NB4 (cell line): Measurements from ENCODE around the gene CDH13.

Experiments
- DNase-seq: peaks from one replicate; pipeline ENCODE4 v3.0.0; 2010; ENCODE audit warnings: low read depth
- H3K4me3 ChIP-seq: one replicate; pipeline ENCODE4 v1.5.1; 2011; ENCODE audit warnings: mild to moderate bottlenecking, low read depth, low read length, moderate library complexity
- CTCF ChIP-seq: IDR thresholded peaks from one replicate; pipeline ENCODE4 v1.5.1; 2012; ENCODE audit warnings: low read depth, low read length
- MAX ChIP-seq: IDR thresholded peaks from 2 replicates; pipeline ENCODE4 v1.6.1; 2011; ENCODE audit warnings: low read depth, low read length
- MYC ChIP-seq: IDR thresholded peaks from 2 replicates; pipeline ENCODE4 v1.6.1; 2011; ENCODE audit warnings: low read depth, low read length
- POLR2A ChIP-seq: IDR thresholded peaks from 2 replicates; pipeline ENCODE4 v1.6.1; 2011; ENCODE audit warnings: mild to moderate bottlenecking; ENCODE audit not compliant: insufficient read length; ENCODE audit errors: extremely low read depth

Gene CDH13

GRCh38 chr16:83561876-83562275 lies 935.1 kb downstream of the CDH13 start:
- peak; percentile 37 for DNase-seq
- no peak for TF ChIP-seq POLR2A
- TF ChIP-seq MAX = no peak
- TF ChIP-seq MYC = no peak
- TF ChIP-seq CTCF = no peak
- H3K4me3 ChIP-seq = no peak overlapping the region

GRCh38 chr16:83568345-83568744 lies 941.6 kb downstream of the CDH13 start:
- H3K4me3 ChIP-seq = no peak overlapping the region
- TF ChIP-seq CTCF (no peak), MAX (no peak), MYC (no peak), POLR2A (no peak)
- DNase-seq = no peak

GRCh38 chr16:83574388-83574787 lies 947.6 kb downstream of the CDH13 start:
- no peak for DNase-seq

GRCh38 chr16:83577078-83577745 lies 950.4 kb downstream of the CDH13 start:
- DNase-seq = no peak
- no peak for TF ChIP-seq MAX
- H3K4me3 ChIP-seq = no peak overlapping the region

More at GRCh38 chr16:83574388-83574787, 947.6 kb downstream of the CDH13 start:
- H3K4me3 ChIP-seq = no peak overlapping the region
- TF ChIP-seq MYC = no peak

GRCh38 chr16:83578171-83578570 lies 951.4 kb downstream of the CDH13 start:
- H3K4me3 ChIP-seq = no peak overlapping the region
- TF ChIP-seq POLR2A (no peak), MAX (no peak), MYC (no peak), CTCF (no peak)
- no peak for DNase-seq

- no peak overlapping the region for H3K4me3 ChIP-seq
- TF ChIP-seq MAX = no peak
- TF ChIP-seq MYC = no peak
- TF ChIP-seq POLR2A = no peak
- no peak for TF ChIP-seq CTCF
- no peak for DNase-seq
Measured at GRCh38 chr16:83579027-83579426, 952.3 kb downstream of the CDH13 start.

- DNase-seq = no peak
- H3K4me3 ChIP-seq = no peak overlapping the region
- TF ChIP-seq CTCF (no peak), POLR2A (no peak)
Measured at GRCh38 chr16:83579436-83579835, 952.7 kb downstream of the CDH13 start.
